GM19372 (cell line): ENCODE results near the gene CPNE2.

Source experiments
- ATAC-seq: cut with Tn5 transposase; IDR thresholded peaks from one replicate; pipeline ENCODE4 v1.9.1; 2021; ENCODE audit warnings: mild to moderate bottlenecking, low read depth, moderate library complexity; ENCODE audit not compliant: unreplicated experiment

The CPNE2 gene

GRCh38 chr16:57118461-57119084 lies 26.2 kb downstream of the CPNE2 start:
- no peak for ATAC-seq

- no peak for ATAC-seq
Measured at GRCh38 chr16:57123216-57123973, 31.0 kb downstream of the CPNE2 start.

DNA sequence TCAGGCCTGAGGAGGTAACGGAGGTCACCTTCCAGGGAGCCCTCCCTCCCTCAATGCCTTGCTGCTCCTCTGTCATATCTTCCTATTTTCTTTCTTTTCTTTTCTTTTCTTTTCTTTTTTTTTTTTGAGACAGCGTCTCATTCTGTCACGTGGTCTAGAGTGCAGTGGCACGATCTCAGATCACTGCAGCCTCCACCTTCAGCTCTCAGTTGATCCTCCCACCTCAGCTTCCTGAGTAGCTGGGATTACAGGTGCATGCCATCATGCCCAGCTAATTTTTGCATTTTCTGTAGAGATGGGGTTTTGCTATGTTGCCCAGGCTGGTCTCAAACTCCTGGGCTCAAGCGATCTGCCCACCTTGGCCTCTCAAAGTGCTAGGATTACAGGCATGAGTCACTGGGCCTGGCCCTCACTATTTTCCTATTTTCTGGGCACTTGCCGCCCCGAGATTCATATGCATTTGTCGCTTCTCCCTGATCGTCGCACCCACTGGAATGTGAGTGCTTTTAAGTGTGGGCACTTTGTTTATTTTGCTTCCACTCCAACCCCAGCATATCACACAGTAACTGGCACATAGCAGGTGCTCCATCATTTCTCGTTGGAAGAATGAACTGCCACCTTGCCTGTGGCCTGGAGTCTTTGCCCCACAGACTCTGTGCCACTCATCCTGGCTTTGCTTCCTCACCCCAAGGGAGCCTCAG lies 31.7 kb downstream of the CPNE2 start:
- ATAC-seq: no peak

- no peak for ATAC-seq
Measured at GRCh38 chr16:57125376-57125775, 33.0 kb downstream of the CPNE2 start.

DNA sequence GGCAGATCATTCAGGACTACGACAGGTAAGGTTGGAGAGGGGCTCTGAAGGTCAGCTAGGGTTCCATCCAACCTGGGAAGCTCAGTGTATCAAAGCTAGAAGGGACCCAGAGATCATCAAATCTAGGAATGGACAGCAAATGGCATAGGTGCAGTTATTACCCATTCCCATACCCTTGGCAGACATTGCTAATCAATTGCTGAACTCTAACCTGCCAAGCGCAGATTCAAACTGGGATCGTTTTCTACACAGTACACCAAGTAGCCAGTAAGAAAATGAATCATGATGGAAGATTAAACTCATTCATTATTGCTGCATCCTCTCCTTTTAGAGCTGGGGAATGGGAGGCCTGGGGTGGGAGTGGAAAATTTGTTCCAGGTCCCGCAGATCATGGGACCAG lies 33.6 kb downstream of the CPNE2 start:
- no peak for ATAC-seq

DNA sequence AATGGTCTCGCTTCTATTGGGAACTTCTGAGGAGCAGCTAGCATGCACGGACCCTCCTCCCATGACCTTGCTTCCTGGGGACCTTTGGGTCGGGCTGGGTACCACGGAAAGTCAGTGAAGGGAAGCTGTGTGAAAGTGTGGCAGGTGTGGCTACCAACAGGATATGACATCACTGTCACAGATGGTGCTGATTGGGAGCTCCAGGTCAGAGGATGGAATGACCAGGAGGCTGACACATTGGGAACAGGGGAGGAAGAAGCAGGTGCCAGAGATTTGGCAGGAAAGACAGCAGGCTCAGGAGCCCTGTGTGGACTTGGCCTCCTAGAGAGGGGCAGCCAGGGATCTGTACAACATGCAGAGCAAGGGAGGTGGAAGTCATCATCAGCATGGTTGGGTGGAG lies 34.0 kb downstream of the CPNE2 start:
- ATAC-seq: no peak

- ATAC-seq: no peak
Measured at GRCh38 chr16:57127037-57127763, 34.8 kb downstream of the CPNE2 start.

DNA sequence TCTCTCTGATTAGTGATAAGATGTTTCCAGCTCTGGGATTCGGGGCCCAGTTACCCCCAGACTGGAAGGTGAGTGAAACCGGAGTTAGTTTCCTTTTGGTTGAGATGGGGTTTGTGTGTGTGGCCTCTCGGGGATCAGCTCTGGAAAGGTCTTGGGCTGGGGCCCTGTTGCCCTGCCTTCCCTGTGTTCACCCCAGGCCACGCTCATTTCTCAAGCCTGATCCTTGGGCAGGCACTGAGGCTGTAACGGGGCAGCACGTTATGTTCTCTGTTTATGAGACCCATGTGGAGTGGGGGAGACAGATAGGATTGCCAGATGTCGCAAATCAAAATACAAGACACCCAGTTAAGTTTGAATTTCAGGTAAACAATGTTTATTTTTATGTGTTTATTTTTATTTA lies 35.5 kb downstream of the CPNE2 start:
- no peak for ATAC-seq

- ATAC-seq: no peak
Measured at GRCh38 chr16:57128771-57129389, 36.5 kb downstream of the CPNE2 start.

DNA sequence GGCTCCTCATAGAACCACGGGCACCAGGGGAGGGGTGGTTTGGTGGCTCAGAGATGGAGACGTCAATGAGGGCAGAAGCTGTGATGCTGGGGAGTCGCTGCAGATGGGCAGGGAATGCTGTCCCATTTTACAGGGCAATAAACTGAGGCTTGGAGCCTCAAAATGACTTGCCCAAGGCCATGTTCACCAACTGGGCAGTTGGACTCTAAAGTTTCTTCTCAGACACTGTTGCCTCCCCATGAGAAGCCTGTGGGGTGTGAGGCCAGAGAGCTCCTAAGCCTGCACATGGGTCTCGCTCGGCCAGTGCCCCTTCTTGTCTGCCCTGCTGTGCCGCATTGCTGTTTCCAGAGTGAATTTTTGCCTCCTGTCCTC lies 38.6 kb downstream of the CPNE2 start:
- no peak for ATAC-seq

- no peak for ATAC-seq
Measured at GRCh38 chr16:57131351-57131970, 39.1 kb downstream of the CPNE2 start.

GRCh38 chr16:57132470-57132869 lies 40.1 kb downstream of the CPNE2 start:
- no peak for ATAC-seq

GRCh38 chr16:57133031-57133430 lies 40.6 kb downstream of the CPNE2 start:
- ATAC-seq: no peak

DNA sequence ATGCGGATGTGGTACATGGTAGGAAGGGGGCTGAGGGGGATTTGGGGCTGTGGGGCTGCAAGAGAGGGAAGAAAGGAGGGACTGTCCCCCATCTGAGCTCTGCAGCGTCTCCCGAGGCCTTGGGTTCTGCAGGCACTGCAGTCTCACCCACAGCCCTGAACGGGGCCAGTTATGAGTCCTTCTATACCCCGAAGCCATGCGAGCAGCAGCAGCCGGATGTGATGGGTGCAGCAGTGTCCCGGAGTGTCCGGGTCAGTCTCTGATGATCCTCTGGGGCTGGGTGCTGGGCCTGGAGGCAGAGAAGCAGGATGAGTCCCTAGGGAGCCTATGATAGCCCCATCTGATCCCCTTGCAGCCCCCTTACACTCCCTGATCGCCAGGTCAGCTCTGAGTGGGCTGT lies 41.5 kb downstream of the CPNE2 start:
- no peak for ATAC-seq

DNA sequence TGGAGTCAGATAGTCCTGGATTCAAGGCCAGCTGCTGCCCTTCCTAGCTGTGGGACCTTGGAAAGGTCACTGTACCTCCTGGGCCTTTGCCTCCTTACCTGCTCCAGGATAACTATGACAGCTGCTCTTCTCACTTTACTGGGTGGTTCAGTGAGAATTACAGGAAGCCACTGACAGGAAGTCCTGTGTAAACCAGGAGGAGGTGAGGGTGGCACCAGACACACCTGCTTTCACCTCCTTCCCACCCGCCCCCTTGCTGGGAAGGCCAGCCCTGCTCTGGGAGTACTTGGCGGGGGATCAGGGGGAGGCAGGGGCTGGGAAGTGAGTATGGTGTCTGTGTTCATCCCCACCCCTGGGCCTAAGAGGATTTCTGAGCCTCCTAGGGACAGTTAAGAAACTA lies 42.6 kb downstream of the CPNE2 start:
- no peak for ATAC-seq

DNA sequence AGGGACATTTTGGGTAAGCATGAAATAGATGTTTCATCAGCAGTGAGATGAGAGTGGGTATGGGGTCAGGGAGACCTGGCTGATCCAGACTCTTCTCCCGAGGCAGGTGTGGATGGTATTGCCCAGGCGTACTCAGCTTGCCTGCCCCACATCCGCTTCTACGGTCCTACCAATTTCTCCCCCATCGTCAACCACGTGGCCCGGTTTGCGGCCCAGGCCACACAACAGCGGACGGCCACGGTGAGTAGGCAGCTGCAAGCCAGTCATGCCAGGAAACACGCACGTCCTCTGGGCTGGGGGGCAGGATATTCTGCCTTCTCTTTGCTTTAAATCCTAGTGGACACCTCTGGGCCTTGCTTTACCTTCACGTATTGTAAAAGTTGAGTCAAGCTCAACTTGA lies 44.7 kb downstream of the CPNE2 start:
- no peak for ATAC-seq

GRCh38 chr16:57137566-57138273 lies 45.3 kb downstream of the CPNE2 start:
- ATAC-seq: no peak

DNA sequence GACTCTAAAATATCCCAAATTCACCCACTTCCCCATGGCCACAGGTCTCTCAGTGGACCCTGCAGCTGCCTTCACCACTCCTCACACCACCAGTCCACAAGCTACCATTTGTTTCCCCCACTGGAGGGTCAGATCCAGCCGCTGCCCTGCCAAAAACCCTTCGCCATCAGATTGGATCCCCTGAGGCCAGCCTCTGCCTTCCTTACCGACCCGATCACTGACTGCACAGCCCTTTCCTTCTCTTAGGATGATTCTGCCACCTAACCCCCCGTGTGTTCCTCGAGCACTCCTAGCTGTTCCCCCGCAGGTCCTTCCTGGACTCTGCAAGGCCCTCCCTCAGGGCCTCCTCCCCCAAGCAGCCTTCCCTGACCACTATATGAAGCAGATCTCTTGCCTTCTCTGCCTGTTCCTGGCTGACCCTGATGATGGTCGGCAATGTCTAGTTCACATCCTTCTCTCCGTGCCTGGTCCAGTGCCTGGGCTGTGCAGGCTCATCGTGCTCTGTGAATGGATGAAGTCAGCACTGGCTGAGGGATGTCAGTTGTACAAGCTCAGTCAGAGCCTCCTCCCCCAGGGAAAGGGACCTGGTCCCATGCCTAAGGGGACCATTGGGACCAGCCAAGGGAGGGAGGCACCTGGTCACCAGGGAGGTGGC lies 46.0 kb downstream of the CPNE2 start:
- ATAC-seq: no peak
